Measurements from ENCODE around the gene PRLHR. TPM values are rescaled to one million over a fixed set of nuclear protein-coding genes. Genes with fewer than 3 reads are reported as not detected.

The PRLHR gene
- total RNA-seq, 1 experiment from 2014 or later: not detected

- no peak overlapping the region for H2AFZ ChIP-seq (ENCODE audit: low read length)
- BruUV-seq (replicated peaks): no TSS peak
- ChIA-PET CTCF (no interaction called here), POLR2A (ENCODE audit: unreplicated experiment) (no interaction called here)
- H3K4me3 ChIP-seq (ENCODE audit: low read length): no peak overlapping the region
- H3K4me1 ChIP-seq (ENCODE audit: insufficient read depth, low read length): no peaks in the 10 kb centered on the region
- ATAC-seq (no peak), DNase-seq (no peak)
- no peak overlapping the region for H3K27ac ChIP-seq (ENCODE audit: low read length)
- H3K9ac ChIP-seq (ENCODE audit: low read length): no peak overlapping the region
- no peaks in the 10 kb centered on the region for H3K36me3 ChIP-seq (ENCODE audit: low read depth, low read length)
- intact Hi-C loops (cut with micrococcal nuclease): no loop called here
- H3K27me3 ChIP-seq (ENCODE audit: low read length): peaks cover 38% of the 10 kb centered on the region
- H4K20me1 ChIP-seq (ENCODE audit: low read length): no peaks in the 10 kb centered on the region
- H3F3A ChIP-seq (ENCODE audit: low read length, unreplicated experiment): no peaks in the 10 kb centered on the region
- no peaks in the 10 kb centered on the region for H3K79me2 ChIP-seq (ENCODE audit: low read length)
- no peaks in the 10 kb centered on the region for H3K9me2 ChIP-seq (replicated peaks; ENCODE audit: low read length)
- no peak overlapping the region for H3K4me2 ChIP-seq (ENCODE audit: low read length)
- TF ChIP-seq CTCF (conservative IDR thresholded peaks at IDR 0.05; ENCODE audit: low read depth, low read length) (no peak), EZH2 (IDR thresholded peaks at IDR 0.05; ENCODE audit: low read length, unreplicated experiment) (no peak), EZH2phosphoT487 (IDR thresholded peaks at IDR 0.05; ENCODE audit: borderline replicate concordance, low read length) (no peak)
- H3K9me3 ChIP-seq (ENCODE audit: low read length): no peaks in the 10 kb centered on the region
These were observed 32.9 kb upstream of the PRLHR start for GRCh38 chr10:118628397-118628796.

- Histone ChIP-seq H3K9me3 (ENCODE audit: low read length) (no peaks in the 10 kb centered on the region), H3K4me1 (ENCODE audit: insufficient read depth, low read length) (no peaks in the 10 kb centered on the region), H4K20me1 (ENCODE audit: low read length) (no peaks in the 10 kb centered on the region), H3K9ac (ENCODE audit: low read length) (no peak overlapping the region), H3K27ac (ENCODE audit: low read length) (no peak overlapping the region), H3K4me2 (ENCODE audit: low read length) (no peak overlapping the region), H3K27me3 (ENCODE audit: low read length) (peaks cover 41% of the 10 kb centered on the region), H3F3A (ENCODE audit: low read length, unreplicated experiment) (no peaks in the 10 kb centered on the region), H3K4me3 (ENCODE audit: low read length) (no peak overlapping the region), H3K79me2 (ENCODE audit: low read length) (no peaks in the 10 kb centered on the region), H3K9me2 (replicated peaks; ENCODE audit: low read length) (no peaks in the 10 kb centered on the region), H2AFZ (ENCODE audit: low read length) (no peak overlapping the region), H3K36me3 (ENCODE audit: low read depth, low read length) (no peaks in the 10 kb centered on the region)
- CTCF ChIA-PET: no interaction called here
- TF ChIP-seq CTCF (conservative IDR thresholded peaks at IDR 0.05; ENCODE audit: low read depth, low read length) (peak; percentile 40; the same call in 1 of the 2 replicates), EZH2 (IDR thresholded peaks at IDR 0.05; ENCODE audit: low read length, unreplicated experiment) (no peak)
- intact Hi-C loops (cut with micrococcal nuclease): no loop called here
- POLR2A ChIA-PET (ENCODE audit: unreplicated experiment): no interaction called here
- BruUV-seq (replicated peaks): no TSS peak
- DNase-seq: no peak
- no peak for ATAC-seq
These were observed 31.5 kb upstream of the PRLHR start for GRCh38 chr10:118626953-118627352.

- ATAC-seq (no peak), DNase-seq (no peak)
- Histone ChIP-seq H3K4me3 (ENCODE audit: low read length) (no peak overlapping the region), H2AFZ (ENCODE audit: low read length) (no peak overlapping the region), H3K79me2 (ENCODE audit: low read length) (no peaks in the 10 kb centered on the region), H4K20me1 (ENCODE audit: low read length) (no peaks in the 10 kb centered on the region), H3K4me1 (ENCODE audit: insufficient read depth, low read length) (no peaks in the 10 kb centered on the region), H3K27me3 (ENCODE audit: low read length) (peaks cover 47% of the 10 kb centered on the region), H3K27ac (ENCODE audit: low read length) (no peak overlapping the region), H3K4me2 (ENCODE audit: low read length) (no peak overlapping the region), H3K9ac (ENCODE audit: low read length) (no peak overlapping the region), H3F3A (ENCODE audit: low read length, unreplicated experiment) (no peaks in the 10 kb centered on the region), H3K9me2 (replicated peaks; ENCODE audit: low read length) (no peaks in the 10 kb centered on the region), H3K36me3 (ENCODE audit: low read depth, low read length) (no peaks in the 10 kb centered on the region), H3K9me3 (ENCODE audit: low read length) (no peaks in the 10 kb centered on the region)
- CTCF ChIA-PET: no interaction called here
- intact Hi-C loops (cut with micrococcal nuclease): no loop called here
- BruUV-seq (replicated peaks): no TSS peak
- no peak for TF ChIP-seq EZH2 (IDR thresholded peaks at IDR 0.05; ENCODE audit: low read length, unreplicated experiment)
- TF ChIP-seq EZH2phosphoT487 (IDR thresholded peaks at IDR 0.05; ENCODE audit: borderline replicate concordance, low read length): no peak
- no peak for TF ChIP-seq CTCF (conservative IDR thresholded peaks at IDR 0.05; ENCODE audit: low read depth, low read length)
- POLR2A ChIA-PET (ENCODE audit: unreplicated experiment): no interaction called here
These were observed 30.1 kb upstream of the PRLHR start for GRCh38 chr10:118625504-118625903.

Data from PC-3 (cell line).